OCI-LY1 (cell line): Measurements from ENCODE around the gene RPL27A.

ENCODE experiments used
- H2AFZ ChIP-seq: fragments of 200-600 bp; sonication (generic), shearing (Covaris generic); 2 replicates; pipeline ENCODE4 v1.6.0; 2014; ENCODE audit warnings: antibody characterized with exemption, mild to moderate bottlenecking, low read length
- H3F3A ChIP-seq: fragments of 200-600 bp; sonication (generic), shearing (Covaris generic); 2 replicates; pipeline ENCODE4 v1.6.0; 2014; ENCODE audit warnings: mild to moderate bottlenecking, antibody characterized with exemption, low read length, moderate library complexity; ENCODE audit not compliant: insufficient read depth
- H3K27ac ChIP-seq: fragments of 200-600 bp; sonication (generic); 2 replicates; pipeline ENCODE4 v1.5.1; 2014; ENCODE audit warnings: low read length, mixed run types, mild to moderate bottlenecking, low read depth; ENCODE audit not compliant: poor library complexity, severe bottlenecking
- H3K27me3 ChIP-seq: fragments of 200-600 bp; sonication (generic); 2 replicates; pipeline ENCODE4 v1.6.0; 2014; ENCODE audit warnings: antibody characterized with exemption, mild to moderate bottlenecking, low read length, moderate library complexity; ENCODE audit not compliant: insufficient read depth
- H3K36me3 ChIP-seq: fragments of 200-600 bp; sonication (generic); 2 replicates; pipeline ENCODE4 v1.6.1; 2014; ENCODE audit warnings: mild to moderate bottlenecking, antibody characterized with exemption, low read length, moderate library complexity, mixed read lengths; ENCODE audit not compliant: insufficient read depth
- H3K4me1 ChIP-seq: fragments of 200-600 bp; sonication (generic); 2 replicates; pipeline ENCODE4 v1.5.1; 2014; ENCODE audit warnings: mild to moderate bottlenecking, low read length, moderate library complexity; ENCODE audit not compliant: insufficient read depth, severe bottlenecking
- H3K4me2 ChIP-seq: fragments of 200-600 bp; sonication (generic), shearing (Covaris generic); 2 replicates; pipeline ENCODE4 v1.6.1; 2014; ENCODE audit warnings: low read length
- H3K4me3 ChIP-seq: fragments of 200-600 bp; sonication (generic); 2 replicates; pipeline ENCODE4 v1.5.1; 2014; ENCODE audit warnings: low read length, low read depth, mild to moderate bottlenecking, mixed read lengths; ENCODE audit not compliant: poor library complexity, severe bottlenecking
- H3K79me2 ChIP-seq: fragments of 200-600 bp; shearing (Covaris generic); 2 replicates; pipeline ENCODE4 v1.6.1; 2016; ENCODE audit warnings: mixed run types, low read length, mixed read lengths; ENCODE audit not compliant: insufficient read depth
- H3K9ac ChIP-seq: fragments of 200-600 bp; sonication (generic), shearing (Covaris generic); 2 replicates; pipeline ENCODE4 v1.6.1; 2014; ENCODE audit warnings: mild to moderate bottlenecking, low read length, mixed read lengths
- H3K9me2 ChIP-seq: fragments of 200-600 bp; sonication (generic), shearing (Covaris generic); 2 replicates; pipeline ENCODE4 v1.6.1; 2014; ENCODE audit warnings: low read depth, mild to moderate bottlenecking, low read length, mixed read lengths
- H3K9me3 ChIP-seq: fragments of 200-600 bp; shearing (Covaris generic); 2 replicates; pipeline ENCODE4 v1.6.1; 2014; ENCODE audit warnings: low read length, mixed read lengths
- H4K20me1 ChIP-seq: fragments of 200-600 bp; sonication (generic), shearing (Covaris generic); 2 replicates; pipeline ENCODE4 v1.6.0; 2016; ENCODE audit warnings: mild to moderate bottlenecking, low read length; ENCODE audit not compliant: insufficient read depth
- EZH2 ChIP-seq: fragments of 200-600 bp; sonication (generic), shearing (Covaris generic); IDR thresholded peaks from 2 replicates; pipeline ENCODE4 v1.8.0; 2017; ENCODE audit warnings: borderline replicate concordance, mixed run types, mild to moderate bottlenecking, antibody characterized with exemption, low read length, moderate library complexity, mixed read lengths
- TF ChIP-seq, protein P1 (sequence below): fragments of 200-600 bp; sonication (generic), shearing (Covaris generic); IDR thresholded peaks from 2 replicates; pipeline ENCODE4 v1.5.1; 2017; ENCODE audit warnings: mild to moderate bottlenecking, antibody characterized with exemption, low read length, moderate library complexity, mixed read lengths

Gene RPL27A

DNA sequence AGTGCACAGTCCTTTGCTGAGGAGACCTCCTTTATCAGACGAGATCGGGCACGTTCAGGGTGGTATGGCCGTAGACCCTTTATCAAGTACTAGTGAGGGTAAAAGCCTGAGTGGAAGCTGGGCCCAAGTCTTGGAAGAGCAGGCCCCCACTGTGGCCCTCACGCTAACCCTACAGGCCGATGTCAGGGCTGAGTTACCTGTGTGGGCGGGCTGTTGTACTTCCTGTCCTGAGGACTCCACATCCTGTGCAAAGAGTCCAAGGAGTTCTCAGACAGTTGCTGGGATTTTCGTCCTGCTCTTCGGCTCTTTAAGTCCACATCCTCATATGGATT lies 34.9 kb downstream of the RPL27A start:
- H3K9me3 ChIP-seq = no peaks in the 10 kb centered on the region
- no peaks in the 10 kb centered on the region for H3K36me3 ChIP-seq
- H3K4me3 ChIP-seq = no peak overlapping the region
- H3K4me1 ChIP-seq = no peaks in the 10 kb centered on the region
- no peaks in the 10 kb centered on the region for H4K20me1 ChIP-seq
- H3K79me2 ChIP-seq = no peaks in the 10 kb centered on the region
- no peak overlapping the region for H3K4me2 ChIP-seq
- no peak overlapping the region for H3K9ac ChIP-seq
- no peaks in the 10 kb centered on the region for H3F3A ChIP-seq
- H3K27ac ChIP-seq = no peak overlapping the region
- TF ChIP-seq, protein P1, sequence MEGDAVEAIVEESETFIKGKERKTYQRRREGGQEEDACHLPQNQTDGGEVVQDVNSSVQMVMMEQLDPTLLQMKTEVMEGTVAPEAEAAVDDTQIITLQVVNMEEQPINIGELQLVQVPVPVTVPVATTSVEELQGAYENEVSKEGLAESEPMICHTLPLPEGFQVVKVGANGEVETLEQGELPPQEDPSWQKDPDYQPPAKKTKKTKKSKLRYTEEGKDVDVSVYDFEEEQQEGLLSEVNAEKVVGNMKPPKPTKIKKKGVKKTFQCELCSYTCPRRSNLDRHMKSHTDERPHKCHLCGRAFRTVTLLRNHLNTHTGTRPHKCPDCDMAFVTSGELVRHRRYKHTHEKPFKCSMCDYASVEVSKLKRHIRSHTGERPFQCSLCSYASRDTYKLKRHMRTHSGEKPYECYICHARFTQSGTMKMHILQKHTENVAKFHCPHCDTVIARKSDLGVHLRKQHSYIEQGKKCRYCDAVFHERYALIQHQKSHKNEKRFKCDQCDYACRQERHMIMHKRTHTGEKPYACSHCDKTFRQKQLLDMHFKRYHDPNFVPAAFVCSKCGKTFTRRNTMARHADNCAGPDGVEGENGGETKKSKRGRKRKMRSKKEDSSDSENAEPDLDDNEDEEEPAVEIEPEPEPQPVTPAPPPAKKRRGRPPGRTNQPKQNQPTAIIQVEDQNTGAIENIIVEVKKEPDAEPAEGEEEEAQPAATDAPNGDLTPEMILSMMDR = no peak
- TF ChIP-seq EZH2 = no peak
- no peaks in the 10 kb centered on the region for H3K9me2 ChIP-seq
- H3K27me3 ChIP-seq = 0 out of 2 replicates have a peak, but pooled peaks cover 3% of the 10 kb centered on the region
- H2AFZ ChIP-seq = no peak overlapping the region

DNA sequence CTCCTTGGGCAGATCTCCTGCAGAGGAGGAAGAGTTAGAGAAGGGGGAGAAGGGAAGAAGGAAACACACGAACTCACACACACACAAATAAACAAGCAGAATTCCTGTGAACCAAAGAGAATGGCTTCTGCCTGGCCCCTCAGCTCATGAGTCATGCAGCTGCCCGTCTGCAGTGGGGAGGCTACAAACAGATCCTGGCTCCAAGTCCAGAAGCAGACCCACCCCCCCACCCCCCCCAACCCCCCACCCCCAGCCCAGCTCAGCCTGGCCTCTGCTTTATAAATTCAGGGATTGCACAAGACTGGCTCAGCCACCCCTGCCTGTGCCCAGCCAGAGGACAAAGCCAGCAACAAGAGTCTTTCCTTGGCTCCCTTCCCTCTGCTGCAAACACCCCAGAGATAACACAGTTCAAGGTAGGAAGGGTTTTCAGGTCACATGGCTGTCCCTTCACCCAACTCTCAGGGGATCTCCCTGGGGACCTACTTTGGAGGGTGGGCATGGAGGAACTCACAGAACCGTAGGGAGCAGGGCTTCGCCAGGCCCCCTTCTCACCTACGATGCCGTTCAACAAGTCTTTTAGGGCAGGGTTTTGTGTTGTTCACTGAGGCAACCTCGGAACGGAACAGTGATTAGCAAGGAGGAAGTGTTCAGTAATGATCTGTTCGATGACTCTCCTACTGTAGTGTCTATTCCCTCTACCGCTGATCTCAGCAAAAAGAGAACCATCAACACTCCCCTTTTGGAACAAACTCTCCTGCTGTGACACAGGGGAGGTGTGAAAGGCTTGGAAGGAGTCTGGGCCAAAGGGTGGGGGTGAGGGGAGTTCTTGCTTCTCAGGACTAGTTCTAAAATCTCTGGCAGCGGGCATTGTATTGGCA lies 35.5 kb downstream of the RPL27A start:
- no peaks in the 10 kb centered on the region for H3K9me2 ChIP-seq
- H3K9me3 ChIP-seq = no peaks in the 10 kb centered on the region
- H2AFZ ChIP-seq = no peak overlapping the region
- no peaks in the 10 kb centered on the region for H3K4me1 ChIP-seq
- no peaks in the 10 kb centered on the region for H3K79me2 ChIP-seq
- no peak overlapping the region for H3K9ac ChIP-seq
- H3F3A ChIP-seq = no peaks in the 10 kb centered on the region
- TF ChIP-seq, protein P1 = no peak
- no peak for TF ChIP-seq EZH2
- H3K27me3 ChIP-seq = 0 out of 2 replicates have a peak, but pooled peaks cover 3% of the 10 kb centered on the region
- no peak overlapping the region for H3K27ac ChIP-seq
- H3K4me2 ChIP-seq = no peak overlapping the region
- H4K20me1 ChIP-seq = no peaks in the 10 kb centered on the region
- no peak overlapping the region for H3K4me3 ChIP-seq
- no peaks in the 10 kb centered on the region for H3K36me3 ChIP-seq

DNA sequence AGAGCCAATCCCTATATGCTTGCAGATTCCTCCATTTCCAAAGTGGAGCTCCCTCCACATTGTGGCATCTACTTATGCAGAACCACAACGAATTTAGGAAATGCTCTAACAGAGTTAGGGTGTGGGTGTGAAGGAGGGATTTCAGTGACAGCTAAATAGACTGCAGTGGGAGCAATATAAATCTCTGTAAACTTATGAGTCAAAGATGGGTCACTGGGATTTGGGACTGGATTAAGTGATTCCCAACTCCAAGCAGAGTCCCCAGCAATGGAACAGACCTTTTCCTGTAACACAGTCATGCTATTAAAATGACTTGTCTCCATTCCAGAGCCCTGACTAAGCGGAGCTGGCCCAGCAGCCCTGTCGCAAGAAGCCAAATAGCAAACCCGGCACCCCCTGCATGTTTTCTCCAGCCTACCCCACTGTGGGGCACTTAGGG lies 36.6 kb downstream of the RPL27A start:
- H3K9me2 ChIP-seq = no peaks in the 10 kb centered on the region
- TF ChIP-seq EZH2 = no peak
- TF ChIP-seq, protein P1 = no peak
- H3K36me3 ChIP-seq = no peaks in the 10 kb centered on the region
- H3K4me3 ChIP-seq = no peak overlapping the region
- no peaks in the 10 kb centered on the region for H3K4me1 ChIP-seq
- no peak overlapping the region for H2AFZ ChIP-seq
- H3K27me3 ChIP-seq = 0 out of 2 replicates have a peak, but pooled peaks cover 3% of the 10 kb centered on the region
- H3F3A ChIP-seq = no peaks in the 10 kb centered on the region
- H3K27ac ChIP-seq = no peak overlapping the region
- H3K9me3 ChIP-seq = no peaks in the 10 kb centered on the region
- no peak overlapping the region for H3K4me2 ChIP-seq
- no peaks in the 10 kb centered on the region for H3K79me2 ChIP-seq
- H4K20me1 ChIP-seq = no peaks in the 10 kb centered on the region
- no peak overlapping the region for H3K9ac ChIP-seq
